ENCODE measurements around the gene CRTC1.

DNA sequence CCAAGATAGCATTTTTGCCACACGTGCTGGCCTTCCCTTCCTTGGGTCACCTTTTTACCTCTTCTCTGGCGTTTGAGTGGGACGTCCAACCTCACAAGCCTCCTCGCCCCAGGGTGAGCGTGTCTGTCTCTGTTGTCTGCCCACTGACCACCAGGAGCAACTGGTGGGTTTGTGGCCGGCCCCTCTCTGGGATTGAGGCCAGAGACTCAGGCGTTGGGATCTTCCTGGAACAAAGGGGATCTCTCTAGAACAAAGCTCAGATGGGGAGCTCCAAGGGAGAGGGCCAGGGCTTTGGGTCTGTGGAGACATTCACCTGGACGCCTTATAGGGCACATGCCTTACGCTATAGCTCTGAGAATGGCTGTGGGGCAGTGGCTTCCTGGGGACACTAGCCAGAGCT, 90.2 kb downstream of the CRTC1 start:
- TF ChIP-seq, protein P1, sequence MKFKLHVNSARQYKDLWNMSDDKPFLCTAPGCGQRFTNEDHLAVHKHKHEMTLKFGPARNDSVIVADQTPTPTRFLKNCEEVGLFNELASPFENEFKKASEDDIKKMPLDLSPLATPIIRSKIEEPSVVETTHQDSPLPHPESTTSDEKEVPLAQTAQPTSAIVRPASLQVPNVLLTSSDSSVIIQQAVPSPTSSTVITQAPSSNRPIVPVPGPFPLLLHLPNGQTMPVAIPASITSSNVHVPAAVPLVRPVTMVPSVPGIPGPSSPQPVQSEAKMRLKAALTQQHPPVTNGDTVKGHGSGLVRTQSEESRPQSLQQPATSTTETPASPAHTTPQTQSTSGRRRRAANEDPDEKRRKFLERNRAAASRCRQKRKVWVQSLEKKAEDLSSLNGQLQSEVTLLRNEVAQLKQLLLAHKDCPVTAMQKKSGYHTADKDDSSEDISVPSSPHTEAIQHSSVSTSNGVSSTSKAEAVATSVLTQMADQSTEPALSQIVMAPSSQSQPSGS (CRISPR knock-in tag; IDR thresholded peaks at IDR 0.05): no peak
- TF ChIP-seq, protein P2, sequence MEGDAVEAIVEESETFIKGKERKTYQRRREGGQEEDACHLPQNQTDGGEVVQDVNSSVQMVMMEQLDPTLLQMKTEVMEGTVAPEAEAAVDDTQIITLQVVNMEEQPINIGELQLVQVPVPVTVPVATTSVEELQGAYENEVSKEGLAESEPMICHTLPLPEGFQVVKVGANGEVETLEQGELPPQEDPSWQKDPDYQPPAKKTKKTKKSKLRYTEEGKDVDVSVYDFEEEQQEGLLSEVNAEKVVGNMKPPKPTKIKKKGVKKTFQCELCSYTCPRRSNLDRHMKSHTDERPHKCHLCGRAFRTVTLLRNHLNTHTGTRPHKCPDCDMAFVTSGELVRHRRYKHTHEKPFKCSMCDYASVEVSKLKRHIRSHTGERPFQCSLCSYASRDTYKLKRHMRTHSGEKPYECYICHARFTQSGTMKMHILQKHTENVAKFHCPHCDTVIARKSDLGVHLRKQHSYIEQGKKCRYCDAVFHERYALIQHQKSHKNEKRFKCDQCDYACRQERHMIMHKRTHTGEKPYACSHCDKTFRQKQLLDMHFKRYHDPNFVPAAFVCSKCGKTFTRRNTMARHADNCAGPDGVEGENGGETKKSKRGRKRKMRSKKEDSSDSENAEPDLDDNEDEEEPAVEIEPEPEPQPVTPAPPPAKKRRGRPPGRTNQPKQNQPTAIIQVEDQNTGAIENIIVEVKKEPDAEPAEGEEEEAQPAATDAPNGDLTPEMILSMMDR (CRISPR knock-in tag; IDR thresholded peaks at IDR 0.05): no peak
- TF ChIP-seq NONO (IDR thresholded peaks at IDR 0.05) (no peak), NONO (CRISPR knock-in tag; conservative IDR thresholded peaks at IDR 0.05) (no peak), ZNF17 (CRISPR knock-in tag; IDR thresholded peaks at IDR 0.05) (no peak), ZNF136 (CRISPR knock-in tag; IDR thresholded peaks at IDR 0.05; ENCODE audit: low read depth) (no peak), ZBTB21 (CRISPR knock-in tag; IDR thresholded peaks at IDR 0.05) (no peak), MTF1 (CRISPR knock-in tag; IDR thresholded peaks at IDR 0.05) (no peak)
- TF ChIP-seq, protein P3, sequence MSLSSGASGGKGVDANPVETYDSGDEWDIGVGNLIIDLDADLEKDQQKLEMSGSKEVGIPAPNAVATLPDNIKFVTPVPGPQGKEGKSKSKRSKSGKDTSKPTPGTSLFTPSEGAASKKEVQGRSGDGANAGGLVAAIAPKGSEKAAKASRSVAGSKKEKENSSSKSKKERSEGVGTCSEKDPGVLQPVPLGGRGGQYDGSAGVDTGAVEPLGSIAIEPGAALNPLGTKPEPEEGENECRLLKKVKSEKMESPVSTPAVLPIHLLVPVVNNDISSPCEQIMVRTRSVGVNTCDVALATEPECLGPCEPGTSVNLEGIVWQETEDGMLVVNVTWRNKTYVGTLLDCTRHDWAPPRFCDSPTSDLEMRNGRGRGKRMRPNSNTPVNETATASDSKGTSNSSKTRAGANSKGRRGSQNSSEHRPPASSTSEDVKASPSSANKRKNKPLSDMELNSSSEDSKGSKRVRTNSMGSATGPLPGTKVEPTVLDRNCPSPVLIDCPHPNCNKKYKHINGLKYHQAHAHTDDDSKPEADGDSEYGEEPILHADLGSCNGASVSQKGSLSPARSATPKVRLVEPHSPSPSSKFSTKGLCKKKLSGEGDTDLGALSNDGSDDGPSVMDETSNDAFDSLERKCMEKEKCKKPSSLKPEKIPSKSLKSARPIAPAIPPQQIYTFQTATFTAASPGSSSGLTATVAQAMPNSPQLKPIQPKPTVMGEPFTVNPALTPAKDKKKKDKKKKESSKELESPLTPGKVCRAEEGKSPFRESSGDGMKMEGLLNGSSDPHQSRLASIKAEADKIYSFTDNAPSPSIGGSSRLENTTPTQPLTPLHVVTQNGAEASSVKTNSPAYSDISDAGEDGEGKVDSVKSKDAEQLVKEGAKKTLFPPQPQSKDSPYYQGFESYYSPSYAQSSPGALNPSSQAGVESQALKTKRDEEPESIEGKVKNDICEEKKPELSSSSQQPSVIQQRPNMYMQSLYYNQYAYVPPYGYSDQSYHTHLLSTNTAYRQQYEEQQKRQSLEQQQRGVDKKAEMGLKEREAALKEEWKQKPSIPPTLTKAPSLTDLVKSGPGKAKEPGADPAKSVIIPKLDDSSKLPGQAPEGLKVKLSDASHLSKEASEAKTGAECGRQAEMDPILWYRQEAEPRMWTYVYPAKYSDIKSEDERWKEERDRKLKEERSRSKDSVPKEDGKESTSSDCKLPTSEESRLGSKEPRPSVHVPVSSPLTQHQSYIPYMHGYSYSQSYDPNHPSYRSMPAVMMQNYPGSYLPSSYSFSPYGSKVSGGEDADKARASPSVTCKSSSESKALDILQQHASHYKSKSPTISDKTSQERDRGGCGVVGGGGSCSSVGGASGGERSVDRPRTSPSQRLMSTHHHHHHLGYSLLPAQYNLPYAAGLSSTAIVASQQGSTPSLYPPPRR (CRISPR knock-in tag; IDR thresholded peaks at IDR 0.05; ENCODE audit: borderline replicate concordance): no peak
- TF ChIP-seq, protein P4, sequence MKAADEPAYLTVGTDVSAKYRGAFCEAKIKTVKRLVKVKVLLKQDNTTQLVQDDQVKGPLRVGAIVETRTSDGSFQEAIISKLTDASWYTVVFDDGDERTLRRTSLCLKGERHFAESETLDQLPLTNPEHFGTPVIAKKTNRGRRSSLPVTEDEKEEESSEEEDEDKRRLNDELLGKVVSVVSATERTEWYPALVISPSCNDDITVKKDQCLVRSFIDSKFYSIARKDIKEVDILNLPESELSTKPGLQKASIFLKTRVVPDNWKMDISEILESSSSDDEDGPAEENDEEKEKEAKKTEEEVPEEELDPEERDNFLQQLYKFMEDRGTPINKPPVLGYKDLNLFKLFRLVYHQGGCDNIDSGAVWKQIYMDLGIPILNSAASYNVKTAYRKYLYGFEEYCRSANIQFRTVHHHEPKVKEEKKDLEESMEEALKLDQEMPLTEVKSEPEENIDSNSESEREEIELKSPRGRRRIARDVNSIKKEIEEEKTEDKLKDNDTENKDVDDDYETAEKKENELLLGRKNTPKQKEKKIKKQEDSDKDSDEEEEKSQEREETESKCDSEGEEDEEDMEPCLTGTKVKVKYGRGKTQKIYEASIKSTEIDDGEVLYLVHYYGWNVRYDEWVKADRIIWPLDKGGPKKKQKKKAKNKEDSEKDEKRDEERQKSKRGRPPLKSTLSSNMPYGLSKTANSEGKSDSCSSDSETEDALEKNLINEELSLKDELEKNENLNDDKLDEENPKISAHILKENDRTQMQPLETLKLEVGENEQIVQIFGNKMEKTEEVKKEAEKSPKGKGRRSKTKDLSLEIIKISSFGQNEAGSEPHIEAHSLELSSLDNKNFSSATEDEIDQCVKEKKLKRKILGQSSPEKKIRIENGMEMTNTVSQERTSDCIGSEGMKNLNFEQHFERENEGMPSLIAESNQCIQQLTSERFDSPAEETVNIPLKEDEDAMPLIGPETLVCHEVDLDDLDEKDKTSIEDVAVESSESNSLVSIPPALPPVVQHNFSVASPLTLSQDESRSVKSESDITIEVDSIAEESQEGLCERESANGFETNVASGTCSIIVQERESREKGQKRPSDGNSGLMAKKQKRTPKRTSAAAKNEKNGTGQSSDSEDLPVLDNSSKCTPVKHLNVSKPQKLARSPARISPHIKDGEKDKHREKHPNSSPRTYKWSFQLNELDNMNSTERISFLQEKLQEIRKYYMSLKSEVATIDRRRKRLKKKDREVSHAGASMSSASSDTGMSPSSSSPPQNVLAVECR (CRISPR knock-in tag; IDR thresholded peaks at IDR 0.05; ENCODE audit: borderline replicate concordance): no peak

All from HepG2 (cell line).